GM12878 (cell line): Measurements from ENCODE around the gene CCDC12. TPM values are rescaled to one million over a fixed set of nuclear protein-coding genes. Genes with fewer than 3 reads are reported as not detected.

Experiments
- ATAC-seq: fragments of 200-7000 bp; cut with Tn5 transposase; 3 replicates; pipeline ENCODE4 v1.9.1; 2020; ENCODE audit warnings: mild to moderate bottlenecking, moderate library complexity
- BruUV-seq: library from RNA; stranded (reverse); fragments of 400-500 nt; replicated peaks from 2 replicates; lab custom pipeline; 2021; lab: Mats Ljungman, UMichigan
- CTCF ChIA-PET: fragments of 300-600 bp; sonication (Branson Sonifier 250); formaldehyde crosslinking; extraction: SDS; loops from one replicate; lab custom pipeline; 2021; ENCODE audit warnings: inconsistent platforms; lab: Yijun Ruan, JAX
- POLR2A ChIA-PET: fragments of 350-600 bp; formaldehyde crosslinking; extraction: SDS; loops from one replicate; lab custom pipeline; 2021; ENCODE audit warnings: inconsistent platforms; lab: Charles Lee
- RAD21 ChIA-PET: fragments of 300-600 bp; sonication (Branson Sonifier 250); formaldehyde crosslinking; loops from one replicate; lab custom pipeline; 2023; ENCODE audit warnings: antibody characterized with exemption; ENCODE audit not compliant: unreplicated experiment; lab: Charles Lee
- SMC1A ChIA-PET: fragments of 300-600 bp; sonication (Branson Sonifier 250); formaldehyde crosslinking; loops from one replicate; lab custom pipeline; 2023; ENCODE audit not compliant: unreplicated experiment, uncharacterized antibody; lab: Charles Lee
- DNase-seq: peaks from one replicate; pipeline ENCODE4 v3.0.0-alpha.2; 2011; ENCODE audit warnings: low read depth, low spot score
- FAIRE-seq: peaks from 3 replicates; lab custom pipeline; 2011; peaks lifted over from hg19 to GRCh38; lab: Jason Lieb, UNC
- H2AFZ ChIP-seq: 2 replicates; pipeline ENCODE4 v1.6.0; 2011; ENCODE audit warnings: low read depth, low read length, control low read depth; ENCODE audit not compliant: control insufficient read depth
- H3K27ac ChIP-seq: 2 replicates; pipeline ENCODE4 v1.5.1; 2011; ENCODE audit warnings: control low read depth; ENCODE audit not compliant: control insufficient read depth, insufficient read depth
- H3K27me3 ChIP-seq, 2 experiments: replicated peaks in 1 of 2; 2 replicates each; pipeline versions ENCODE4 v1.6.0 to v1.6.1; 2011; ENCODE audit warnings: low read length in 1 of 2; ENCODE audit not compliant: control insufficient read depth in 2 of 2, insufficient read depth in 2 of 2
- H3K36me3 ChIP-seq, 2 experiments: 2 replicates each; pipeline ENCODE4 v1.5.1; 2011; ENCODE audit warnings: low read length in 1 of 2; ENCODE audit not compliant: control insufficient read depth in 2 of 2, insufficient read depth in 2 of 2
- H3K4me1 ChIP-seq: 2 replicates; pipeline ENCODE4 v1.6.1; 2011; ENCODE audit warnings: mild to moderate bottlenecking, low read length, moderate library complexity, mixed read lengths; ENCODE audit not compliant: control insufficient read depth, insufficient read depth
- H3K4me2 ChIP-seq: 2 replicates; pipeline ENCODE4 v1.6.0; 2011; ENCODE audit warnings: control low read depth; ENCODE audit not compliant: control insufficient read depth, insufficient read depth
- H3K4me3 ChIP-seq: fragments of 200-600 bp; sonication (generic); 2 replicates; pipeline ENCODE4 v1.5.1; 2016
- H3K79me2 ChIP-seq: 2 replicates; pipeline ENCODE4 v1.6.0; 2011; ENCODE audit warnings: low read length; ENCODE audit not compliant: control insufficient read depth, insufficient read depth
- H3K9ac ChIP-seq: 2 replicates; pipeline ENCODE4 v1.8.0; 2011; ENCODE audit warnings: low read length, control low read depth, mixed read lengths; ENCODE audit not compliant: control insufficient read depth, insufficient read depth
- H3K9me3 ChIP-seq: replicated peaks from 3 replicates; pipeline ENCODE4 v1.5.1; 2011; ENCODE audit warnings: mild to moderate bottlenecking, low read length; ENCODE audit not compliant: control insufficient read depth, insufficient read depth
- H4K20me1 ChIP-seq: 2 replicates; pipeline ENCODE4 v1.6.0; 2011; ENCODE audit not compliant: control insufficient read depth, insufficient read depth
- CBFB ChIP-seq: IDR thresholded peaks from 2 replicates; pipeline ENCODE4 v1.6.1; 2016; ENCODE audit warnings: antibody characterized with exemption, low read depth
- CREB1 ChIP-seq: IDR thresholded peaks from 2 replicates; pipeline ENCODE4 v1.6.1; 2012; ENCODE audit warnings: low read depth, mild to moderate bottlenecking, inconsistent platforms
- CREM ChIP-seq: IDR thresholded peaks from 2 replicates; pipeline ENCODE4 v1.6.1; 2014; ENCODE audit warnings: antibody characterized with exemption, low read depth
- EZH2 ChIP-seq: IDR thresholded peaks from 2 replicates; pipeline ENCODE4 v1.6.1; 2012; ENCODE audit warnings: low read depth, mild to moderate bottlenecking, control low read depth, inconsistent platforms, low read length, borderline replicate concordance; ENCODE audit not compliant: control insufficient read depth
- NR2F1 ChIP-seq: fragments of 450-650 bp; conservative IDR thresholded peaks from 2 replicates; pipeline ENCODE4 v1.6.1; 2017; ENCODE audit warnings: mild to moderate bottlenecking
- RCOR1 ChIP-seq: conservative IDR thresholded peaks from 2 replicates; pipeline ENCODE4 v1.6.1; 2012; ENCODE audit warnings: low read depth, low read length, improper control_type of control experiment
- SPI1 ChIP-seq: IDR thresholded peaks from 2 replicates; pipeline ENCODE4 v1.6.1; 2011; ENCODE audit warnings: low read depth, mild to moderate bottlenecking, low read length, moderate library complexity, borderline replicate concordance; ENCODE audit not compliant: insufficient read depth
- STAT3 ChIP-seq: IDR thresholded peaks from 2 replicates; pipeline ENCODE4 v1.6.1; 2011; ENCODE audit warnings: low read depth, low read length, improper control_type of control experiment
- ZNF207 ChIP-seq: fragments of 450-650 bp; IDR thresholded peaks from 2 replicates; pipeline ENCODE4 v1.6.1; 2014; ENCODE audit warnings: antibody characterized with exemption, mild to moderate bottlenecking, borderline replicate concordance
- WGBS: methylation state at CpG from one replicate; pipeline ENCODE4 v1.1.6; 2016; ENCODE audit warnings: low lambda C conversion rate; ENCODE audit not compliant: insufficient replicate concordance, insufficient coverage; ENCODE audit errors: missing lambda C conversion rate; 5-methylcytosine and 5-hydroxymethylcytosine counted together
- in situ Hi-C: fragments of 300-500 bp; cut with MboI; formaldehyde crosslinking; loops from 9 replicates; pipeline ENCODE4 v1.14.3; 2018; ENCODE audit warnings: mixed read lengths
- intact Hi-C: fragments of 100-400 bp; cut with micrococcal nuclease; formaldehyde crosslinking; loops from one replicate; pipeline ENCODE4 v1.14.2; 2022; ENCODE audit not compliant: unreplicated experiment
- polyA plus RNA-seq, 11 experiments: library from polyadenylated mRNA; depleted of rRNA in 4 of 11; unstranded in 6 of 11; stranded (reverse) in 5 of 11; fragments of >200 nt; fragmentation: Nextera tagmentation in 4 of 11; fragmentation: Illumina TruSeq in 1 of 11; extraction: Ambion mirVana in 4 of 11; extraction: Trizol in 1 of 11; gene quantifications; 1 replicate in 1 of 11; 2 replicates in 10 of 11; pipeline versions ENCODE4 v1.2.1 to v1.2.3, GENCODE V29; 2011 to 2016; ENCODE audit warnings: inconsistent platforms in 2 of 11, missing spikeins in 2 of 11, low read depth in 1 of 11
- total RNA-seq, 4 experiments: library from RNA; depleted of rRNA in 3 of 4; stranded (reverse); fragments of >200 nt in 3 of 4; fragmentation: Illumina TruSeq in 1 of 4; extraction: Trizol in 1 of 4; gene quantifications; 2 replicates each; pipeline versions ENCODE4 v1.2.1 to v1.2.3, GENCODE V29; 2013 to 2021
- TF ChIP-seq, protein P1 (sequence below): IDR thresholded peaks from 2 replicates; pipeline ENCODE4 v1.6.1; 2011; ENCODE audit warnings: borderline replicate concordance, low read depth, mild to moderate bottlenecking, moderate library complexity, low read length; ENCODE audit not compliant: insufficient read depth, poor library complexity, severe bottlenecking
- TF ChIP-seq, protein P2 (sequence below): fragments of 450-650 bp; IDR thresholded peaks from 2 replicates; pipeline ENCODE4 v1.6.1; 2017; ENCODE audit warnings: mild to moderate bottlenecking, moderate library complexity

CCDC12 gene
- total and polyA plus RNA-seq, 10 of the 15 experiments (the other 5 are each of a cell fraction or from before 2014, with no cell fraction given): 9.2 to 91.4 (median 61.3) TPM

GRCh38 chr3:46921871-46922271, 54.7 kb downstream of the CCDC12 start:
- DNase-seq (no peak), FAIRE-seq (no peak), ATAC-seq (no peak)
- no TSS peak for BruUV-seq
- Histone ChIP-seq H3K9me3 (peaks cover 17% of the 10 kb centered on the region; the same call in 2 of the 3 replicates), H4K20me1 (no peaks in the 10 kb centered on the region), H3K79me2 (peaks cover 21% of the 10 kb centered on the region), H2AFZ (no peak overlapping the region), H3K4me1 (peaks cover 29% of the 10 kb centered on the region), H3K4me3 (no peak overlapping the region), H3K9ac (no peak overlapping the region), H3K27me3 (no peaks in the 10 kb centered on the region), H3K27ac (no peak overlapping the region), H3K36me3 (peaks cover 52 to 64% of the 10 kb centered on the region in 2 experiments), H3K4me2 (no peak overlapping the region)
- in situ Hi-C loops (no loop called here), intact Hi-C loops (no loop called here)
- TF ChIP-seq STAT3 (no peak), RCOR1 (no peak), ZNF207 (no peak), CREB1 (no peak), CREM (no peak), CBFB (no peak), EZH2 (no peak), NR2F1 (no peak), SPI1 (no peak)
- TF ChIP-seq, protein P1, sequence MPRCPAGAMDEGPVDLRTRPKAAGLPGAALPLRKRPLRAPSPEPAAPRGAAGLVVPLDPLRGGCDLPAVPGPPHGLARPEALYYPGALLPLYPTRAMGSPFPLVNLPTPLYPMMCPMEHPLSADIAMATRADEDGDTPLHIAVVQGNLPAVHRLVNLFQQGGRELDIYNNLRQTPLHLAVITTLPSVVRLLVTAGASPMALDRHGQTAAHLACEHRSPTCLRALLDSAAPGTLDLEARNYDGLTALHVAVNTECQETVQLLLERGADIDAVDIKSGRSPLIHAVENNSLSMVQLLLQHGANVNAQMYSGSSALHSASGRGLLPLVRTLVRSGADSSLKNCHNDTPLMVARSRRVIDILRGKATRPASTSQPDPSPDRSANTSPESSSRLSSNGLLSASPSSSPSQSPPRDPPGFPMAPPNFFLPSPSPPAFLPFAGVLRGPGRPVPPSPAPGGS: no peak
- TF ChIP-seq, protein P2, sequence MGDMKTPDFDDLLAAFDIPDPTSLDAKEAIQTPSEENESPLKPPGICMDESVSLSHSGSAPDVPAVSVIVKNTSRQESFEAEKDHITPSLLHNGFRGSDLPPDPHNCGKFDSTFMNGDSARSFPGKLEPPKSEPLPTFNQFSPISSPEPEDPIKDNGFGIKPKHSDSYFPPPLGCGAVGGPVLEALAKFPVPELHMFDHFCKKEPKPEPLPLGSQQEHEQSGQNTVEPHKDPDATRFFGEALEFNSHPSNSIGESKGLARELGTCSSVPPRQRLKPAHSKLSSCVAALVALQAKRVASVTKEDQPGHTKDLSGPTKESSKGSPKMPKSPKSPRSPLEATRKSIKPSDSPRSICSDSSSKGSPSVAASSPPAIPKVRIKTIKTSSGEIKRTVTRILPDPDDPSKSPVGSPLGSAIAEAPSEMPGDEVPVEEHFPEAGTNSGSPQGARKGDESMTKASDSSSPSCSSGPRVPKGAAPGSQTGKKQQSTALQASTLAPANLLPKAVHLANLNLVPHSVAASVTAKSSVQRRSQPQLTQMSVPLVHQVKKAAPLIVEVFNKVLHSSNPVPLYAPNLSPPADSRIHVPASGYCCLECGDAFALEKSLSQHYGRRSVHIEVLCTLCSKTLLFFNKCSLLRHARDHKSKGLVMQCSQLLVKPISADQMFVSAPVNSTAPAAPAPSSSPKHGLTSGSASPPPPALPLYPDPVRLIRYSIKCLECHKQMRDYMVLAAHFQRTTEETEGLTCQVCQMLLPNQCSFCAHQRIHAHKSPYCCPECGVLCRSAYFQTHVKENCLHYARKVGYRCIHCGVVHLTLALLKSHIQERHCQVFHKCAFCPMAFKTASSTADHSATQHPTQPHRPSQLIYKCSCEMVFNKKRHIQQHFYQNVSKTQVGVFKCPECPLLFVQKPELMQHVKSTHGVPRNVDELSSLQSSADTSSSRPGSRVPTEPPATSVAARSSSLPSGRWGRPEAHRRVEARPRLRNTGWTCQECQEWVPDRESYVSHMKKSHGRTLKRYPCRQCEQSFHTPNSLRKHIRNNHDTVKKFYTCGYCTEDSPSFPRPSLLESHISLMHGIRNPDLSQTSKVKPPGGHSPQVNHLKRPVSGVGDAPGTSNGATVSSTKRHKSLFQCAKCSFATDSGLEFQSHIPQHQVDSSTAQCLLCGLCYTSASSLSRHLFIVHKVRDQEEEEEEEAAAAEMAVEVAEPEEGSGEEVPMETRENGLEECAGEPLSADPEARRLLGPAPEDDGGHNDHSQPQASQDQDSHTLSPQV: no peak
- ChIA-PET CTCF (interaction anchor here (1.6 kb wide), 1 partner anchor 55 kb away, joined by 3 read pairs; no protein-coding TSS in a partner anchor), POLR2A (no interaction called here), SMC1A (interaction anchor here (1.4 kb wide), 1 partner anchor 208 kb away, joined by 3 read pairs; no protein-coding TSS in a partner anchor), RAD21 (no interaction called here)
- WGBS: 94% methylated on average over 7 of the region's 7 CpGs
